Endothelial cell of umbilical vein (primary cell): ENCODE data around the gene SNRNP27. TPM values are rescaled to one million over a fixed set of nuclear protein-coding genes. Genes with fewer than 3 reads are reported as not detected.
A peak's percentile ranks its signal among the peaks of the same experiment; 100 is the strongest.

Source experiments
- BruUV-seq: library from RNA; stranded (reverse); fragments of 400-500 nt; replicated peaks from 2 replicates; lab custom pipeline; 2021; lab: Mats Ljungman, UMichigan
- CTCF ChIA-PET: fragments of 300-600, 350-600 bp; sonication (Branson Sonifier 250); formaldehyde crosslinking; loops from one replicate; lab custom pipeline; 2021; ENCODE audit warnings: antibody characterized with exemption, inconsistent platforms; lab: Charles Lee
- POLR2A ChIA-PET: fragments of 300-600, 350-600 bp; sonication (Branson Sonifier 250); formaldehyde crosslinking; loops from one replicate; lab custom pipeline; 2021; ENCODE audit warnings: antibody characterized with exemption, inconsistent platforms; lab: Charles Lee
- DNase-seq: peaks from one replicate; pipeline ENCODE4 v3.0.0-alpha.2; 2011; ENCODE audit warnings: low read depth, low spot score
- FAIRE-seq: peaks from 2 replicates; lab custom pipeline; 2011; peaks lifted over from hg19 to GRCh38; lab: Jason Lieb, UNC
- H2AFZ ChIP-seq: 2 replicates; pipeline ENCODE4 v1.6.0; 2012; ENCODE audit warnings: low read depth, low read length, control low read depth, inconsistent platforms
- H3K27ac ChIP-seq: 2 replicates; pipeline ENCODE4 v1.5.1; 2011; ENCODE audit warnings: low read depth, mild to moderate bottlenecking, control low read depth, low read length, moderate library complexity; ENCODE audit not compliant: insufficient read depth
- H3K27me3 ChIP-seq, 2 experiments: 2 replicates each; pipeline versions ENCODE4 v1.6.0 to v1.6.1; 2011; ENCODE audit warnings: low read length in 2 of 2, mixed read lengths in 1 of 2; ENCODE audit not compliant: control insufficient read depth in 2 of 2, insufficient read depth in 2 of 2
- H3K36me3 ChIP-seq, 2 experiments: 2 replicates in 1 of 2; 3 replicates in 1 of 2; pipeline ENCODE4 v1.5.1; 2011; ENCODE audit warnings: low read length in 2 of 2, mild to moderate bottlenecking in 1 of 2, moderate library complexity in 1 of 2; ENCODE audit not compliant: control insufficient read depth in 2 of 2, insufficient read depth in 2 of 2; ENCODE audit errors: extremely low read depth in 1 of 2
- H3K4me1 ChIP-seq: 3 replicates; pipeline ENCODE4 v1.5.1; 2011; ENCODE audit warnings: mild to moderate bottlenecking, low read length; ENCODE audit not compliant: control insufficient read depth, insufficient read depth; ENCODE audit errors: extremely low read depth
- H3K4me2 ChIP-seq: 2 replicates; pipeline ENCODE4 v1.6.1; 2011; ENCODE audit warnings: low read length, control low read depth, mixed read lengths; ENCODE audit not compliant: insufficient read depth
- H3K4me3 ChIP-seq, 3 experiments: fragments of 200-600 bp in 1 of 3; sonication (generic), shearing (Covaris generic) in 1 of 3; replicated peaks in 1 of 3; 2 replicates each; pipeline ENCODE4 v1.5.1; 2011 to 2016; ENCODE audit warnings: control low read depth in 3 of 3, low read length in 3 of 3, mild to moderate bottlenecking in 2 of 3, inconsistent platforms in 1 of 3, low read depth in 1 of 3, moderate library complexity in 1 of 3; ENCODE audit not compliant: insufficient read depth in 1 of 3
- H3K79me2 ChIP-seq: 2 replicates; pipeline ENCODE4 v1.6.0; 2012; ENCODE audit warnings: low read length, inconsistent platforms; ENCODE audit not compliant: control insufficient read depth, insufficient read depth
- H3K9ac ChIP-seq: replicated peaks from 2 replicates; pipeline ENCODE3; 2011; ENCODE audit warnings: low read length, control low read depth; ENCODE audit not compliant: insufficient read depth; ENCODE audit errors: extremely low read depth
- H3K9me1 ChIP-seq: replicated peaks from 3 replicates; pipeline ENCODE4 v1.6.0; 2011; ENCODE audit warnings: mild to moderate bottlenecking, low read length; ENCODE audit not compliant: control insufficient read depth, insufficient read depth; ENCODE audit errors: extremely low read depth
- H3K9me3 ChIP-seq: replicated peaks from 2 replicates; pipeline ENCODE4 v1.5.1; 2012; ENCODE audit warnings: low read length, inconsistent platforms; ENCODE audit not compliant: control insufficient read depth, insufficient read depth
- H4K20me1 ChIP-seq: replicated peaks from 2 replicates; pipeline ENCODE3; 2011; ENCODE audit warnings: mild to moderate bottlenecking, low read length; ENCODE audit not compliant: control insufficient read depth, insufficient read depth; ENCODE audit errors: extremely low read depth
- CTCF ChIP-seq, 2 donors: IDR thresholded peaks; 1 replicate in 1 of 2; 2 replicates in 1 of 2; pipeline ENCODE4 v1.5.1; 2011; ENCODE audit warnings: low read length in 2 of 2, mild to moderate bottlenecking in 2 of 2, moderate library complexity in 2 of 2, control low read depth in 1 of 2, inconsistent platforms in 1 of 2, low read depth in 1 of 2; ENCODE audit not compliant: insufficient read depth in 1 of 2; ENCODE audit errors: extremely low read depth in 1 of 2
- EZH2 ChIP-seq: IDR thresholded peaks from 2 replicates; pipeline ENCODE4 v1.6.1; 2012; ENCODE audit warnings: borderline replicate concordance, low read depth, mild to moderate bottlenecking, moderate library complexity, low read length, inconsistent platforms; ENCODE audit not compliant: severe bottlenecking
- JUN ChIP-seq: IDR thresholded peaks from 2 replicates; pipeline ENCODE4 v1.6.1; 2011; ENCODE audit warnings: borderline replicate concordance, low read depth; ENCODE audit not compliant: insufficient read length, insufficient read depth
- MYC ChIP-seq: IDR thresholded peaks from one replicate; pipeline ENCODE4 v1.6.1; 2011; ENCODE audit warnings: mild to moderate bottlenecking, low read depth, low read length
- POLR2A ChIP-seq: IDR thresholded peaks from 2 replicates; pipeline ENCODE4 v1.6.1; 2012; ENCODE audit warnings: low read depth, mild to moderate bottlenecking, control low read depth, low read length
- POLR2AphosphoS5 ChIP-seq: IDR thresholded peaks from 2 replicates; pipeline ENCODE4 v1.6.1; 2012; ENCODE audit warnings: low read depth, mild to moderate bottlenecking, control low read depth, low read length, moderate library complexity; ENCODE audit not compliant: insufficient read depth
- dilution Hi-C: fragments of 300-500 bp; cut with MboI; formaldehyde crosslinking; loops from one replicate; pipeline ENCODE4 v1.15.0; 2019; ENCODE audit warnings: low sequenced_read_pairs; ENCODE audit not compliant: extremely low pct_ligation_motif_present
- intact Hi-C: fragments of 100-400 bp; cut with micrococcal nuclease; formaldehyde crosslinking; loops from one replicate; pipeline ENCODE4 v1.10.0; 2022
- polyA plus RNA-seq, 4 experiments: library from polyadenylated mRNA; depleted of rRNA in 3 of 4; stranded (reverse) in 3 of 4; unstranded in 1 of 4; fragments of >200 nt; gene quantifications; 2 replicates each; pipeline versions ENCODE4 v1.2.1 to v1.2.3, GENCODE V29; 2011 to 2012; ENCODE audit warnings: missing spikeins in 1 of 4
- total RNA-seq: library from RNA; stranded (reverse); gene quantifications from 2 replicates; pipeline ENCODE4 v1.2.3, GENCODE V29; 2021

SNRNP27 gene
- total and polyA plus RNA-seq, 2 donors (not counting 3 experiments of a cell fraction or from before 2014, with no cell fraction given) = 12.7 to 50.6 TPM

GRCh38 chr2:69945441-69945840 is 51.7 kb downstream of the SNRNP27 start:
- BruUV-seq = no TSS peak
- intact Hi-C loops = loop anchor here (5.0 kb wide), 1 partner anchor 57 kb away; no protein-coding TSS in a partner anchor
- dilution Hi-C loops = no loop called here
- no peaks in the 10 kb centered on the region for H3K27me3 ChIP-seq
- no peaks in the 10 kb centered on the region for H3K9me1 ChIP-seq
- FAIRE-seq = peak; percentile 83
- no peaks in the 10 kb centered on the region for H3K9me3 ChIP-seq
- TF ChIP-seq JUN (no peak), POLR2AphosphoS5 (no peak), EZH2 (no peak), CTCF (IDR thresholded peaks at IDR 0.05; ENCODE audit: extremely low read depth in 1 of 2, insufficient read depth in 1 of 2, low read depth in 1 of 2, low read length in 2 of 2) (no peak), POLR2A (no peak), MYC (no peak)
- H3K4me1 ChIP-seq = peaks cover 25% of the 10 kb centered on the region
- no peaks in the 10 kb centered on the region for H4K20me1 ChIP-seq
- no peak overlapping the region for H3K9ac ChIP-seq
- no peak overlapping the region for H3K4me2 ChIP-seq
- H3K27ac ChIP-seq = peak overlapping the region; percentile 54
- no peak overlapping the region for H3K4me3 ChIP-seq
- no peak for DNase-seq
- H2AFZ ChIP-seq = peak overlapping the region; percentile 82
- H3K36me3 ChIP-seq = peaks cover 0 to 2% of the 10 kb centered on the region in 2 experiments
- no peaks in the 10 kb centered on the region for H3K79me2 ChIP-seq
- POLR2A ChIA-PET = no interaction called here
- CTCF ChIA-PET = interaction anchor here (1.2 to 5.3 kb wide), 6 partner anchors 11 to 220 kb away, joined by 4 to 19 read pairs (median 4); partner anchors contain the start of gene MXD1
